Fibroblast of peridontal ligament (primary cell): ENCODE data around the gene TVP23C.

Experiments used
- DNase-seq: peaks from one replicate; pipeline ENCODE4 v3.0.0-alpha.2; 2010; ENCODE audit errors: extremely low read depth

TVP23C gene

GRCh38 chr17:15496735-15497670, 66.3 kb downstream of the TVP23C start:
- no peak for DNase-seq

GRCh38 chr17:15494821-15495220, 68.5 kb downstream of the TVP23C start:
- DNase-seq: no peak

- DNase-seq: no peak
Observed at GRCh38 chr17:15493693-15494035, 69.6 kb downstream of the TVP23C start.

GRCh38 chr17:15492791-15493692, 70.2 kb downstream of the TVP23C start:
- no peak for DNase-seq

- DNase-seq: no peak
Observed at GRCh38 chr17:15492186-15492585, 71.1 kb downstream of the TVP23C start.

- peak; percentile 58 for DNase-seq
Observed at GRCh38 chr17:15490634-15491261, 72.5 kb downstream of the TVP23C start.

GRCh38 chr17:15488557-15488956, 74.7 kb downstream of the TVP23C start:
- DNase-seq: no peak

- no peak for DNase-seq
Observed at GRCh38 chr17:15485045-15485444, 78.2 kb downstream of the TVP23C start.

GRCh38 chr17:15483431-15483830, 79.9 kb downstream of the TVP23C start:
- DNase-seq: no peak

GRCh38 chr17:15482476-15482875, 80.8 kb downstream of the TVP23C start:
- DNase-seq: no peak

GRCh38 chr17:15481481-15481880, 81.8 kb downstream of the TVP23C start:
- DNase-seq: no peak

- DNase-seq: no peak
Observed at GRCh38 chr17:15480204-15480603, 83.1 kb downstream of the TVP23C start.

GRCh38 chr17:15479703-15480102, 83.6 kb downstream of the TVP23C start:
- DNase-seq: no peak

GRCh38 chr17:15478845-15479244, 84.4 kb downstream of the TVP23C start:
- DNase-seq: no peak

GRCh38 chr17:15475631-15476354, 87.5 kb downstream of the TVP23C start:
- peak; percentile 73 for DNase-seq

GRCh38 chr17:15472891-15473290, 90.4 kb downstream of the TVP23C start:
- DNase-seq: no peak

- DNase-seq: no peak
Observed at GRCh38 chr17:15470536-15470935, 92.7 kb downstream of the TVP23C start.

GRCh38 chr17:15469260-15469659, 94.0 kb downstream of the TVP23C start:
- peak; percentile 68 for DNase-seq

GRCh38 chr17:15468126-15468525, 95.2 kb downstream of the TVP23C start:
- DNase-seq: no peak

GRCh38 chr17:15467592-15467991, 95.7 kb downstream of the TVP23C start, which contains the start of gene CDRT4:
Gene CDRT4, minus strand, starts transcription at chr17:15467621. Its CDS starts 27,383 bp downstream, at chr17:15440238.
- no peak for DNase-seq

- DNase-seq: no peak
Observed at GRCh38 chr17:15466131-15466530, 97.2 kb downstream of the TVP23C start.
